IPS-15b (cell line): Measurements from ENCODE around the gene CEP85.
"Not testable (repeated sequence)": the region's sequence is repeated elsewhere in the genome, so short reads cannot be mapped to it uniquely, and the experiment has no call there.

Experiments used
- H3K27me3 ChIP-seq: one replicate; pipeline ENCODE4 v1.6.1; 2013; ENCODE audit warnings: low read length; ENCODE audit not compliant: control insufficient read depth, insufficient read depth
- H3K36me3 ChIP-seq: one replicate; pipeline ENCODE4 v1.6.1; 2013; ENCODE audit warnings: low read length; ENCODE audit not compliant: control insufficient read depth, insufficient read depth
- H3K4me1 ChIP-seq: one replicate; pipeline ENCODE4 v1.6.1; 2013; ENCODE audit warnings: mild to moderate bottlenecking, low read length; ENCODE audit not compliant: control insufficient read depth, insufficient read depth
- H3K4me3 ChIP-seq: one replicate; pipeline ENCODE4 v1.5.1; 2013; ENCODE audit warnings: low read depth, low read length
- H3K9ac ChIP-seq: one replicate; pipeline ENCODE4 v1.6.1; 2013; ENCODE audit warnings: low read depth, mild to moderate bottlenecking, low read length
- H3K9me3 ChIP-seq: one replicate; pipeline ENCODE4 v1.6.1; 2013; ENCODE audit warnings: mild to moderate bottlenecking, low read length; ENCODE audit not compliant: control insufficient read depth, insufficient read depth

The CEP85 gene

GRCh38 chr1:26297057-26297790 is 63.2 kb downstream of the CEP85 start:
- Histone ChIP-seq H3K9ac (no peak overlapping the region), H3K27me3 (no peaks in the 10 kb centered on the region), H3K4me1 (no peaks in the 10 kb centered on the region), H3K4me3 (no peak overlapping the region), H3K36me3 (peaks cover 10% of the 10 kb centered on the region), H3K9me3 (no peaks in the 10 kb centered on the region)

GRCh38 chr1:26297791-26298124 is 63.8 kb downstream of the CEP85 start:
- Histone ChIP-seq H3K9ac (no peak overlapping the region), H3K4me3 (no peak overlapping the region), H3K4me1 (no peaks in the 10 kb centered on the region), H3K36me3 (peaks cover 10% of the 10 kb centered on the region), H3K27me3 (no peaks in the 10 kb centered on the region), H3K9me3 (no peaks in the 10 kb centered on the region)

GRCh38 chr1:26300578-26301275 is 66.7 kb downstream of the CEP85 start:
- Histone ChIP-seq H3K36me3 (peaks cover 7% of the 10 kb centered on the region), H3K9ac (no peak overlapping the region), H3K27me3 (no peaks in the 10 kb centered on the region), H3K4me1 (no peaks in the 10 kb centered on the region), H3K9me3 (no peaks in the 10 kb centered on the region), H3K4me3 (no peak overlapping the region)

- Histone ChIP-seq H3K27me3 (no peaks in the 10 kb centered on the region), H3K4me1 (peaks cover 6% of the 10 kb centered on the region), H3K4me3 (no peak overlapping the region), H3K9ac (no peak overlapping the region), H3K36me3 (peaks cover 4% of the 10 kb centered on the region), H3K9me3 (no peaks in the 10 kb centered on the region)
Observed at GRCh38 chr1:26302733-26303405, 68.9 kb downstream of the CEP85 start.

GRCh38 chr1:26305667-26306289 is 71.8 kb downstream of the CEP85 start:
- Histone ChIP-seq H3K4me3 (peak overlapping the region; percentile 96), H3K36me3 (no peaks in the 10 kb centered on the region), H3K4me1 (peaks cover 6% of the 10 kb centered on the region), H3K9ac (peak overlapping the region; percentile 41), H3K27me3 (no peaks in the 10 kb centered on the region), H3K9me3 (no peaks in the 10 kb centered on the region)

- no peaks in the 10 kb centered on the region for H3K27me3 ChIP-seq
- H3K4me1 ChIP-seq = peaks cover 6% of the 10 kb centered on the region
- H3K9ac ChIP-seq = peak within 1 kb of the TSS; percentile 66
- H3K4me3 ChIP-seq = peak within 1 kb of the TSS; percentile 96
- no peaks in the 10 kb centered on the region for H3K36me3 ChIP-seq
- no peaks in the 10 kb centered on the region for H3K9me3 ChIP-seq
Observed at GRCh38 chr1:26306290-26307229, 72.6 kb downstream of the CEP85 start, which contains the start of gene UBXN11. Gene UBXN11 (minus strand): TSS chr1:26306636. CDS start chr1:26302883, 3,753 bp downstream.

GRCh38 chr1:26307363-26307781 is 73.4 kb downstream of the CEP85 start:
- Histone ChIP-seq H3K9me3 (no peaks in the 10 kb centered on the region), H3K9ac (no peak overlapping the region), H3K36me3 (no peaks in the 10 kb centered on the region), H3K27me3 (no peaks in the 10 kb centered on the region), H3K4me3 (peak overlapping the region; percentile 65), H3K4me1 (peaks cover 6% of the 10 kb centered on the region)

- H3K27me3 ChIP-seq, H3K4me3 ChIP-seq, H3K36me3 ChIP-seq, H3K9me3 ChIP-seq, H3K9ac ChIP-seq, H3K4me1 ChIP-seq: not testable (repeated sequence)
Observed at GRCh38 chr1:26307966-26308899, 74.2 kb downstream of the CEP85 start.

- no peaks in the 10 kb centered on the region for H3K9me3 ChIP-seq
- peaks cover 8% of the 10 kb centered on the region for H3K4me1 ChIP-seq
- H3K36me3 ChIP-seq = no peaks in the 10 kb centered on the region
- no peak overlapping the region for H3K9ac ChIP-seq
- H3K27me3 ChIP-seq = no peaks in the 10 kb centered on the region
- H3K4me3 ChIP-seq = no peak overlapping the region
Observed at GRCh38 chr1:26314501-26314900, 80.5 kb downstream of the CEP85 start.
